ENCODE measurements around the gene XXYLT1.
"Not testable (repeated sequence)": the region's sequence is repeated elsewhere in the genome, so short reads cannot be mapped to it uniquely, and the experiment has no call there.

XXYLT1 gene

DNA sequence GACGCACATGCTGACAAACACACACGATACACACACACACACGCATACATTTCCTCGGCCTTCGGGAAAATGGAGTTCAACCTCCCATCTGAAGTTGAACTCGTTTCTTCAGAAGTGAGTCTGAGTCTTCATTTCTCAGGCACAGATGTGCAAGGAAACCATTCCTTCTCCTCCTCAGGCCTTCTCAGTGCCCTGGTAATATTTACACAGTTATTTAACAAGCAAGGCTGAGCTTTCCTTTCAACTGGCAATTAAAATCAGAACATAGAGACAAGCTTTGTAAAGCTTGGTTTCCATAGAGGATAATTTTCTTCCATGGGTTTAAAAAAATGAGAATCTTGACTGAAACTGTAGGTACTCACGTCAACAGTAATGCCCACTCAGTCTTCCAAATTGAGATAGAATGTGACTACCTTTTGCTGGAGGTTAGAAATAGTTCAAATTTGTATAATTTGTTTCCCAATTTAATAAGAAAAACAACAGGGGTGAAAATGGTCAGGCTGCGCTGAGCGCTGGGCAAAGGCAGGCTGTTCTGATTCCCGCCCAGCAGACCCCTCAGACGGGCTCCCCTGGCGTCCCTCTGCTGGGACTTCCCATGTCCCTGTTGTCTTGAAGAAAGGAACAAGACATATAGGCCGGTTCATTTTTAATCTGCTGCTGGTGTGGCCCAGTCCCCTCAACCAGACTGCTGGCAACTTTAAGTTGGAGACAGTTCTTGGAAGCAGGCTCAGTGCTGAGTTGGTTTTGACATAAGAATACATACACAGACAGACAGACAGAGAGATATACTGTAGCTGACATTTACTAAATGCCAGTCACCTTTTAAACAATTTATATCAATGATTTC is 174.3 kb downstream of the XXYLT1 start:
- no peak for DNase-seq (ENCODE audit: low read depth in 3 of 3)

DNA sequence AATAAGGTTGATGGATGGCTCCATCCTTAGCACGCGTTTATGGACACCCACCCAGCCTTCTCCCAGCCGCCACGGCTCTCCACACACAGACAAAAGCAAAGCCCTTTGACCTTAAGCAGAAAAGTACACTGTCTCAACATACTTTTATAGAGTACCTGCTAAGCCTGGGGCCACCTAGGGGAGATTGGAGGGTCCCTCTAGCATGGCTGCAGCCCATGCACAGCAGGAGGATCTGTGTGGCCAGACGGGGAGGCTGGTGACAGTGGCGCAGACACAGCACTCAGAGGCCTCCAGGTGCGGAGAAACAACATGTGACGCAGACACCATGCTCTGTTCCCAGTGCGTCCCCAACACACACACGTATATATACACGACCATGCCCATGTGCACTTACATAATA is 174.9 kb downstream of the XXYLT1 start:
- no peak for DNase-seq (ENCODE audit: low read depth in 3 of 3)

DNA sequence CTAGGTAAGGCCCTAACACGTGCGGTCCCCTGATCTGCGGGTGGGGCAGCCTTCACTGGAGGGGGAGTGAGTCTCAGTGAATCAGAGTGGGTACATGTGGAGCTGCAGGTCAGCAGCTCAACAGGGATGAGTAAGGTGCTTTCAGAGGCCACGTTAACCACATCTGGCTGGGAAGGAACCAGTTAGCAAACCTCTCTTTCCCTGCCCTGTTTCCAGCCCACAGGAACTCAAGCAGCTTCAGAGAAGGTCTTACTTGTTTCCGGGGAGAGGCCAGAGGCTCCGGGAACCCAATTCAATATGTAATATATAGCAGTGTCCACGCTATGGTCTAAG is 175.3 kb downstream of the XXYLT1 start:
- DNase-seq (ENCODE audit: low read depth in 3 of 3), result no peak

DNA sequence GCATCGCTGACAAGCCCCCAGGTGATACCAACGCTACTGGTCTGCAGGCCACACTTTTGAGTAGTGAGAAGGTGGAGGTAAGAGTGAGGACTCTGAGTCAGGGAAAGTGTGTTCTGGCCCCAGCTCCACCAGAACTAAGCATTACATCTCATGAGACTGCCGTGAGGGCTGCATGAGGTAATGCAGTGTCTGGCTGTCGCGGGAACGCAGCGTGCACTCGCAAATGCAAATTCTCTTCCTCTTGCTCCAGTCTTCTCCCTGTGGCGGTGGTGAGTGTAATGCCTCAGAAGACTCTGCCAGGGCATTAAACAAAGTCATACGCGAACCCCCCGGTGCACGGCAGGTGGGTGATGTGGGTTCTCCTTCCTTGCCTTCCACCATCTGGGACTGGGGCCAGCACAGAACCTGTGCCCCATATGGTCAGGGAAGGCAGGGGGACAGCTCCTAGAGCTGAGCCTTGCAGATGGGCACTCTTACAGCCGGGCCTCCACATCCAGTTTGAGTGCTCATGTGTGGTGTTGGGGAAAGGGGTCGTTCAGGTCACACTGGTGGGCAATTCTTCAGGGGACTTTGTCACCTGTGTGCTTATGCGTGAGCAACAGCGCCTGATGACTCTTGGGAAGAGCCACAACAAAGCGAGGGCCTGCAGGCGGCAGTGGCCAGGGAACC is 175.8 kb downstream of the XXYLT1 start:
- DNase-seq (ENCODE audit: low read depth in 3 of 3), result no peak

DNA sequence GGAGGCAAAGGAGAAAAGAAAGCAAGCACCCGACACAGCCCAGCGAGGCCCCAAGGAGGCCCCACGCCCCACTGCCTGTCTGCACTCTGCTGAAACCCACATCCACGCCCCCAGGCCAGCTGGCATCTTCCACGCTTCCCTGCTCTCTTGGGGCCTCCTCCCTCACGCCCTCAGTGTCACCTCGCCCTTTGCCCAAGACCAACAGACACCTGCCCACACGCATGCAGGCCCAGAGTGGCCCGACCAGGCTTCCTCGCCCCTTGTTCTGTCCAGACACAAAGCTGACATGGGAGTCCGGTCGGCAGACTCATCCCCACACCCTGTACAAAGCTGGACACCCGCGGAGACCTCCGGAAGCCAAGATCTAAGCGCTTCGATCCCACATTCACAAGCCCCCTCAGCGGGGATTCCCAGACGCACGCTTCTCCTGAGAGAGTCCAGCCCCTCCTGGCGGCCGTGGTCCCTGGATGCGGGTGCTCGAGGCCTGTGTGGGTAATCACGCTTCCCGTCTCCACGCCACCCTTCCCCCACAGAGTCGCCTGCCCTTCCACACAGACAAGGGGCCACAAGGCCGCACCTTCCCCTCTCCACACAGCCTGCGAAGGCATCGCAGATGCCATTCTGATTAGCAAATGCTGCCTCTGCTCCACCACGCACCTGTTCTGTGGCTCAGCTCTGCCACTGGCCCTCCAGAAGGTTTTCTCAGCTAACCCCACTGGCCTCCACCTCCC is 176.6 kb downstream of the XXYLT1 start:
- no peak for DNase-seq (ENCODE audit: low read depth in 3 of 3)

DNA sequence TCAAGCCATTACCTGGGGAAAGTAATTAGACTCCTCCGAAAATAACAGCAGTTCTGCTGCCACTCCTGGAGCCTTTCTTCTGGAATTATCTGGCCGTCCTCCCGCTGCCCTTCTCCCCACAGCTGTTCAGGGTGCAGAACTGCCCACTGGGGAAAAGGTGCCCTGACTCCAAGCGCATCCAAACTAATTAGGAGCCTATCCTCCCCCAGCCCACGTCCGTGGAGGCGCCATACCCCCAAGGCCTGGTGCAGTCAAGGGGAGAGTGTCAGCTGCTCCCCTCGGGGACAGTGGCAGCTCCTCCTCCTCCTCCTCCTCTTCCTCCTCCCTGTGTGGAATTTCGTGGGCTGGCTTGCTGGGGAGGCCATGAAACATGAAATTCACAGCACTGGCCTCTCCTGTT is 177.2 kb downstream of the XXYLT1 start:
- DNase-seq (ENCODE audit: low read depth in 3 of 3), result no peak

DNA sequence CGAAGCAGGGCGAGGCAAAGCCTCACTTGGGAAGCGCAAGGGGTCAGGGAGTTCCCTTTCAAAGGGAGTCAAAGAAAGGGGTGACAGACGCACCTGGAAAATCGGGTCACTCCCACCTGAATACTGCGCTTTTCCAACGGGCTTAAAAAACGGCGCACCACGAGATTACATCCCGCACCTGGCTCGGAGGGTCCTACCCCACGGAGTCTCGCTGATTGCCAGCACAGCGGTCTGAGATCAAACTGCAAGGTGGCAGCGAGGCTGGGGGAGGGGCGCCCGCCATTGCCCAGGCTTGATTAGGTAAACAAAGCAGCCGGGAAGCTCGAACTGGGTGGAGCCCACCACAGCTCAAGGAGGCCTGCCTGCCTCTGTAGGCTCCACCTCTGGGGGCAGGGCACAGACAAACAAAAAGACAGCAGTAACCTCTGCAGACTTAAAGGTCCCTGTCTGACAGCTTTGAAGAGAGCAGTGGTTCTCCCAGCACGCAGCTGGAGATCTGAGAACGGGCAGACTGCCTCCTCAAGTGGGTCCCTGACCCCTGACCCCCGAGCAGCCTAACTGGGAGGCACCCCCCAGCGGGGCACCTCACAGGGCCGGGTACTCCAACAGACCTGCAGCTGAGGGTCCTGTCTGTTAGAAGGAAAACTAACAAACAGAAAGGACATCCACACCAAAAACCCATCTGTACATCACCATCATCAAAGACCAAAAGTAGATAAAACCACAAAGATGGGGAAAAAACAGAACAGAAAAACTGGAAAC is 182.9 kb downstream of the XXYLT1 start:
- DNase-seq (ENCODE audit: low read depth in 3 of 3), result not testable (repeated sequence)

DNA sequence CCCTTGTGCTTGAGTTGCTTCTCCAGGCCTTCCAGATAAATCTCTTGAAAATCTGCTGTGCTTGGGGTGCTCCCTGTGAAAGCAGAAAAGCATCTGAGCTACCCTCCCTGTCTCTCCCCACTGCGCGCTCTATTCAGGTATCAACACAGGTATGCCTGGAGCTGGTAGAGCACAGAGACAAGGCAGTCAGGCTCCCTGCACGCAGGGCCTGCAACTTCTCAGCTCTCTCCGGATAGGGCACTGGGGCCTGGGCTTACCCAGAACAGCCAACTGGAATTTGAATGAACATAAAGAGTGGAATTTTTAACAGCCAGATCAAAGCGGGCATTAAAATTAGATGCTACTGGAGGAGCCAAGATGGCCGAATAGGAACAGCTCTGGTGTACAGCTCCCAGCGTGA is 183.6 kb downstream of the XXYLT1 start:
- DNase-seq (ENCODE audit: low read depth in 3 of 3), result no peak

DNA sequence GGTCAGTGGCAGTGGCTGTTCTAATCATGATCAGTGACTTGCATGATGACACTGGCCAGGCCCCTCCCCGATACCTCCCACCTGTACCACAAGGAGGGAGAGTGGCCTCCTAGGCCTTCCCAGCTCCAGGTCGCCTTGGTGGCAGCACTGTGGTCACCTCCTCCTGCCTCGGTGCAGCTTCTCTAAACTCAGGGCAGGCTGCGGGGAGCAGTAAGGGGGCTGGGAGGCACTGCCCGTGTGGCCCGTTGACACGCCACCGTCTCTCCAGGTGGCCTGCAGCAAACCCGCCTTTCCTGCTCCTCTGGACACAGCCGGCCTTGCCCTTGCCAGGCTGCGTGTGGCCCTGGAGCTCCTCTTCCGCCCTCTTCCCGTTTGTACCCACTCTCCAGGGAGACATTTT is 184.1 kb downstream of the XXYLT1 start:
- no peak for DNase-seq (ENCODE audit: low read depth in 3 of 3)

DNA sequence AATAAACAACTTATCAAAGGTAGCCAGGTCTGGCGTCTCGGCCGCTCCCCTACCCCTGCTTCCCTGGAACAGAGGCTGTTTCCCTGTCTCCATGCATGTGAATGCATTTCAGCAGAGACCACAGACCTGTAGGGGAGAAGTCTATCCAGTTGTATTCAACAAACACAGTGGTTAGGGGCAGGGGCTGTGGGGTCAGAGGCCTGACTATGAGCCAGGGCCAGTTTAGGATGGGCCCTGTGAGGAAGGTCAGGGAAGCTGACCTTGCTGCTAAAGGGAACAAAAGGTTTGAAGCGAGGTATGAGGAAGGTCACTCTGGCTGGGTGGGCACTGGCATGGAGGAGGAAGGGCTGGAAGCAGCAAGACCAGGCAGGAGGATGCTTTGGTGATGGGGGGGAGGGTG is 184.6 kb downstream of the XXYLT1 start:
- DNase-seq (ENCODE audit: low read depth in 3 of 3), result no peak

DNA sequence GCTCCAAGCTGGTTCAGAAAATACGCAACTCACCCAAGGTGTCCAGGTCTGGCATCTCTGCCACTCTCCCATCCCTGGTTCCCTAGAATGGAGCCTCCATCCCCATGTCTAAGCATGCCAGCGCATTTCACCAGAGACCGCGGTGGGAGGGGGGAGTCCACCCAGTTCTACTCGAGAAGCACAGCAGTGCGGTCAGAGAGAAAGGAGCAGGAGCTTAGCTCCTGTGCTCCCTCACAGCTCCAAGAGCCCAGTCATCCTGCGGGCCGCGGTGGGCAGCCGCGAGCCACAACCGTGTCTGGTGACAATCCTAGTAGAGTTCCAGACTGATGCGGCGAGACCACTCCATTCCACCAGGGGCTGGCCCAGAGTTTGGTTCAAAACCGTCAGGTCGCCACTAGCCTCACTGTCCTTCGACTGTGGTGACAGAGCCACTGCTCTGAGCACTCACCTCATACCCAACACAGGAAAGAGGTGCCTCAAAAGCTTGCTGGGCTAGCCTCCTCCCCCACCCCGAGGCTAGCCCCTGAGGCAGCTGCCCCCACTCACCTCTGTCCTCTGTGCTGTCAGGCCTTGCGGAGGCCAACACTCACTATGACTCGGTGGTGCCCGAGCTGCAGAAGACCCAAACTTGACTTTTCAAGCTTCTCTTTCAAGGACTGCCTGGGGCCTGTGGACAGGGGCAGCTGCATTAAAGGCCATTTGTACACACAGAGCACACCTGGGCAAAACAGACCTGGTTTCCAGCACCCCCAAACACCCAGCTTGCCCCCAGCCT is 185.4 kb downstream of the XXYLT1 start:
- no peak for DNase-seq (ENCODE audit: low read depth in 3 of 3)

DNA sequence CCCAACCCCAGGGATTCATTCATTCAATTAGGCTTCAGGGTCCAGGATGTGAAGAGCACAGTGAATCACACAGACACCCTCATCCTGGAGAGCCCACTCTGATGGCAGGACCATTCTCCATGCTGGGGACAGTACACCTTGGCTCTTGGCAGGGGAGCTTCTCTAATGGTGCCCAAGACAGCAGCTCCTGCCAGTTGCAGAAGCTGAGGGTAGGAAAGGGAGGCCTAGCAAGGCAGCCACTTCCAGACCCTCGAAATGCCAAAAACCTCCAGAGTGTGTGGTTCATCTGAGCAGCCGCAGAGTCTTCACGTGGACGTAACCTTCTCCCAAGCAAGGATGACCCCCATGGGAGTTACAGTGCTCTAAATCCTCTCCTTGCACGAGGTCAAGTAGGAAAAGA is 186.2 kb downstream of the XXYLT1 start:
- no peak for DNase-seq (ENCODE audit: low read depth in 3 of 3)

DNA sequence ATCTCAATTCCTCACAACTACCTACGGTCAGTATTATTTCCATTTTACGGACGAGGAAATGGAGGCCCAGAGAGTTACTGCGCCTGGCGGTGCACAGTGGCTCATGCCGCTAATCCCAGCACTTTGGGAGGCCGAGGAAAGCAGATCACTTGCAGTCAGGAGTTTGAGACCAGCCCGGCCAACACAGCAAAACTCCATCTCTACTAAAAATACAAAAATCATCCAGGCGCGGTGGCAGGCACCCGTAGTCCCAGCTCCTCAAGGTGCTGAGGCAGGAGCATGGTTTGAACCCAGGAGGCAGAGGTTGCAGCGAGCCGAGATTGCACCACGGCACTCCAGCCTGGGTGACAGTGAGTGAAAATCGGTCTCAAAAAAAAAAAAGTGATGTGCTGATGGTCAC is 187.3 kb downstream of the XXYLT1 start:
- no peak for DNase-seq (ENCODE audit: low read depth in 3 of 3)

DNA sequence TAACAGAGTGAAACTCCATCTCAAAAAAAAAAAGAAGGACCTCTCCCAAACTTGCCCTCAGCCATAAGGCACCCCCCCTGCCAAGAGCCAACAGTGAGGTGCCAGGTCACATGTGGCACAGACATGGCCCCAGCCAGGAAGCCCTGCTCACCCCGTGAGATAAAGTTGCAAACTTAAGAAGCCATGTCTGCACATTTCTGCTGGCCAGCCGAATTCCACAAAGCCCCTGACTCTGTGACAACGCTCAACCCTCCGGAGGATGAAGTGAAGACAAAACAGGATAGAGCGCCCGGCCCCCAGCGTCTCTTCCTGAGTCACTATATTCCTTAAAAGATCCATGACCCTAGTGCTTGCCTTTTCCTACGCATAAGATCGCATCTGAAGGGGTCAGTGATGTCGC is 188.1 kb downstream of the XXYLT1 start:
- DNase-seq (ENCODE audit: low read depth in 3 of 3), result no peak

DNA sequence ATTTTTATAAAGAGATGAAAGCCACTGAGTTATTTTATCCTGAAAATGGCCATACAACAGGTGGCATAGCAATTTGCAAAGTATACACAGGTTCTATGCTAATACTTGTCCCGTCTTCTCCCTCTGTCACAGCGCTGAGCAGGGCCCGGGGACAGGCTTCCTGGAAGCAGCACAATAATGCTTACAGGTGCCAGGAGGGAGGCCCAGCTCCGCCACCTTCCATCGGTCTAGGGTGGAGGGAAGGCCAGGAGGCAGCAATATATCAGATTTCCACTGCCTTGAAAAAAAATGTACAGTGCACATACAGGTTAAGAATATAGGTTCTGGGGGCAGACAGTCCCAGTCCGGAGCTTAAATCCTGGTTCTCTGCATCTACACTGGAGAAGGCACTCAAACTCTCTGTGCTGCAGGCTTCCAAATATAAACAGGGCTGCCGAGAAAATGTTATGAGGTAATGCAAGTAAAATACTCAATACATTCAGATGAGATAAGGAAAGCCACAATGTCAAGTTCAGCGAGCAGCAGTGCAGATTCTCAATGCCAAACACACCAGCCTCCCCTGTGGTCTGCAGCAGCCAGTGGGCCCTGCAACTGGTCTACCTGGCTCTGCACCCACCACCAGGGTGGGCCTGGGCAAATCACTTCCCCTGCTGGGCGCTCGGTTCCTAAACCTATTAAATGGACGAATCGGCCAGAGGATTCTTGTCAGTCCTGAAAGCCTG is 189.6 kb downstream of the XXYLT1 start:
- no peak for DNase-seq (ENCODE audit: low read depth in 3 of 3)

DNA sequence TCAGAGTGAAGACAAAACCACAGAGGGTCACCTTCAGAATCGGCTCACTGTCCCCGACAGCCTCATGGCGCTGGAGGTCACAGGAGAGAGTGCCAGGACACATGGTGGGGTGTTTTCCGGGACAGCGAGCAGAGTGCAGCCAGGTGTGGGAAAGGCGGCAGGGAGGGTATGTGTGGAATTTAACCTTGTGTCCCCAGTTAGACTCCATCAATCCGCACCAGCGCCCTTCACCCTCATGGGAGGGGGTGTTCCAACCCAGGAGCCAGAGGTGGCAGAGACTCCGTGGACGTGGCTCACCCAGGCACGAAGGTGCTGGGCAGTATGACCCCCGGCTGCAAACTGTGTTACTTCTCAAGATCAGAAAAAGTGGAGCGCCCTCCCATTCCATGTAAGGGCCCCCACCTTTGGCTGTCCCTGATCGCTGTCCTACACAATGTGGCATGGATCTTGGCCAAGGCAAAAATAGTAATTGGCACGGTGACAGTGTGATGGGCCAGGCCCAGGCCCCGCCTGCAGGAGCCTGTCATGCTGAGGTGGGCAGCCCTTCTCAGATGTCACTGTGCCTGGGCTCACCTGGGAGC is 190.3 kb downstream of the XXYLT1 start:
- DNase-seq (ENCODE audit: low read depth in 3 of 3), result no peak

DNA sequence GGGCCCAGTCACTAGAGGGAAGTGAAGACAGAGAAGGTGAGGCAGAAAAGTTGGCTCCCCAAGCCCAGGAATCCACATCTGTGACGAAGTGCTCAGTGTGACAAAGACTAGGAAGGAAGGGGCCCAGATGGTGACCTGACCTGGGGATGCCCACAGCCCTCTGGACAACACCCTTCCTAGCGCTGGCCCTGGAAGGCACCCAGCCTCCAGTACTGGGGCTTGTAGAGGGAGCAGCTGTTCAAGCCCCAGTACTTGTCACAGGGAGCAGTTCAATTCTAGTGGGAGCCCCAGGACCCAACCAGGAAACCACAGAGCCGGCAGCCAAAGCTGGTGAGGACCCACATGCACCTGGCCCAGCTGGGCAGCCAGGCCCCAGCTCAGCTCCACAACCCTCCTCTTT is 190.8 kb downstream of the XXYLT1 start:
- DNase-seq (ENCODE audit: low read depth in 3 of 3), result no peak

DNA sequence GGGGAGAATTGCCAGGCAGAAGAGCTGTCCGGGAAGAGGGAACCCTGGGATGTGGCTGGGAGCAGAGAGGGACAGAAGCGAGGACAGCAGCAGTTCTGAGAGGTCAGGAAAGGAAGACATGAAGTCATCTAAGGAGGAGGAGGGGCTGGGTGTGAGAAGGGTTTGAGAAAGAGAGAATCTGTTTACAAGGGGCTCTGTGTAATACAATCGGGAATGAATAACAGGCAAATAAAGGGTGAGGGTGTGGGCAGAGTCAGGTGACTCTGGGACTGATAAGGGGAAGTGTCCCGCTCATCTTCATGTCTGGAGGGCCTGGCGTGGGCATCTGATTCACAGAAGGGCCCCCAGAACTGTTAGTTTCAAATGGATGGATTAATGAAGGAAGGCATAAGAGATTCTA is 191.3 kb downstream of the XXYLT1 start:
- DNase-seq (ENCODE audit: low read depth in 3 of 3), result no peak

DNA sequence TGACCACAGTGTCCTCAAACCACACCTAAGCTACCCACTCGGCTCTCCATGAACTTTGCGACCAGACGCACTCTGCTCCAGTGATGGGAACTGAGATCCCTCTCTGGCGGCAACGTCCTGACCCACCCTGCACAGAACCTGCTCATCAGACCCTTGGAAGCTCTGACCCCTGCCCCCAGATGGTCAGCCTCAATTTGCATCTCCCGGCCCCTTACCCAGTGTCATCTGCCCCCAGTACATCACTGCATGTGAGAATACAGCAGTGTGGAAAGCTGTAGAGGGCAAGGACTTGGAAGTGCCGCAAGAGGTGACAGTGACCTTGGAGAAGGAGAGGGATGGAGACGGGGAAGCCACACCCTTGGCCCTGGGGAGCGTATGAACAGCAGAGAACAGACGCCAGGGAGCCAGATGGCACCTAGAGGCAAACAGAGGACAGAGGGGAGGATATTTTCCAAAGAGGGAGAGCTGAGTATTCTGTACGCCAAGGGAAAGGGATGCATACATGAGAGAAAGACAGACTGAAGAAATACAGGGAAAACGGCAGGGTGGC is 192.0 kb downstream of the XXYLT1 start:
- no peak for DNase-seq (ENCODE audit: low read depth in 3 of 3)

All from stimulated activated CD4-positive, alpha-beta T cell treated with anti-CD3 and anti-CD28 coated beads, TNF-alpha, amount 100 ng/mL, for 24 hours (primary cell).